ENCODE measurements around the gene KIRREL1.

The KIRREL1 gene

DNA sequence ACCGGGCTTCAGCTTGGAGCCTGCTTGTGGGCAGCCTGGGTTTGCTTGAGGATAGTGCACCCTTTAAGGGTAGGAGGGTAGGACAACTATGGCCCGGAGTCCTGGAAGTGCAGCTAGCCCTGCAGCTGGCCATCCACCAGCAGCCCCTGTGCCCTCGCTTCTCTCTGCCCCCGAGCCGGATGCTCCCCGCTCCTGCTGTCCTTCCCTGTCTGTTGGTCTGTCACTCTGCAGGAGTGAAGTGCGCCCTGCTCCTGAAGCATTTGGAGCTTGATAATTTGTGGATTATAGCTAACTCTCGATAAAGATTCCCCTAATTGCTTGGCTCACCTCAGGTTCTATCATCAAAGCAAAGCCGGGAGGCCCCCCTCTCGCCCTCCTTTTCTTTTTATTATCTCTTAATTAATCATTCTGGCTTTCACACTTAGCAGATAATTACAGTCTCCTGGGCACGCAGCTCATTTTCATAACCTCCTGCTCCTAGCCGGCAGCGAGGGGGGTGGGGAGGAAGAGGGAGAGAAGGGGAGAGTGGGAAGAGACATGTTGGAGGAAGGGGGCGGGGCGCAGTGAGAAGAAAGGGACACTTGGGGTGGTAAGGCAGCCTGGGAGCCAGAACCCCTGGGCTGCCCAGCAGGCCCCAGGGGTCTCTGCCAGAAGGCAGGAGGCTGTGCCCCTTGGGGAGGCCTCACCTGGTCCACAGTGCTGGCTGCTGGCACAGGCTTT lies 14.4 kb downstream of the KIRREL1 start:
- no peak for DNase-seq

DNA sequence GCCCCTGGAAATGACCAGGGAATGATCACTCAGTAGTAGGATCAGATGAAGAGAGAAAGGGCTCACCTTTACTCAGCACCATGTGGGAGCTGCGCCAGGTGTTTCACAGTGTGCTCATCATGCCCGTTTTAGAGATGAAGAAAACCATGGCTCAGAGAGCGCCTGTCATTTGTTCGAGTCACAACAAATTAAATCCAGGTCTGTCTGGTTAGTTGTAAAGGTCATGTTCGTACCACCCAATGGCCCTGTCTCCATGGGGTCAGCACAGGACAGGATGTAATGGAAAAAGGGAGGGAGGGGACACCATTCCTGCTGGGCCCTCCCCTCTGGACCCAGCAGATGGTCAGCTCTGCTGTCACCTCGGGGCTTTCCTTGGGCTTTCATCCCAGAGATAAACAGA lies 15.2 kb downstream of the KIRREL1 start:
- DNase-seq: no peak

DNA sequence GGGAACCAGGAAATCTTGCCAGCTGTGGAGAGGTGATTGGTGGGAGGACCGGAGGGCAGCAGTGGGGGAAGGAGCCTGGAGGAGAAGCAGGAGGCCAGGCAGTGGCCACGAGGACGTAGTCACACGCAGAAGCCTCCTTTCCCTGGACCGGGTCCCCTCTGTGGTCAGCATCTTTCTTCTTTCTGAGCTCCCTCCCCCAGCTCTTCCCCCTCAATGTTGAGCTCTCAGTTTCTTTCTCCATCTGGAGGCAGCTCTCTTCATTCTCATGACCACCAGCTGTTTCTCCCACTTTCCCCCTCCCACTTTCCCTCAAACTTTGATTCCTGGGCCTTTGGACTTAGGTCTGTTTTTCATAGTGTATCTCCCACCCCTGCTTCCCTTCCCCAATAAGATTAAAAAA lies 18.3 kb downstream of the KIRREL1 start:
- DNase-seq: no peak

DNA sequence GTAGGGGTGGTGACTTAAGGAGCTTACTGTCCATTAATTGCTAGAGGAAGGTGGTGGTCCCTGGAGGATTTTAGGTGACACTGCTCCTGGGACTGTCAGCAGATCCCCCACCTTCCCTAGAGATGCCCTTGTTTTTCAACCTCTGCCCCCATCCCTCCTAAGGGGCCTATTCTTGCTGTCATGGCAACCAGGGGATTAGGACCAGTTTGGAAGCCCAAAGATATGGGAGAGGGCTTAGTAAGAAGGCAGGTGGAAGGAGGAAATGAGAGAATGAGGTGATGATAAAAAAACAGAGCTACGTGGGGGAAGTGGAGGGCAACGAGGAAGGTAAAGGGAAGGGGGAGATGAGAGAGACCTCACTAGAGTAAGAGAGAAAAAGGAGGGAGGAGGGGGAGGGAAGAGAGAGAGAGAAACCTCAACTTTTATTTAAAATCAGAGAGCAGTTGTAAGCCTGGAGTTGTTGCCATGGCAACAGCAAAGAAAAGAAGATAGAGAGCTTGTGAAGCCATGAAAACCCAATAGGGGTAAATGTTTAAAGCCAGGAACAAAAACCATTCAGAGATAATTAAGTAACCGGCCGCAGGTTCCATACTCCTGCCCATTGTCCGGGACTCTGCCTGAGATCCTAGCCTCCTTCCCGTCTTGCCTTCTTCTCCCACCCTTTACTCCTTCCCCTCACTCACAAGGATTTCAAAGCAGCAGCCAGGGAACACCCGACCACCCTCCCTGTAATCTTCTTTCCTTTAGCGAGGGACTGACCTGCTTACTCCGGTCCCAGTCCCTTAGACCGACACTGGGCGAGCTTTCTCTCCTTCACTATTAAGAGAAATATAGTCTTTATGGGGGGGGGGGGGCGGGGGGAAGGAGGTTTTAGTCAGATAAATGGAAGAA lies 20.6 kb downstream of the KIRREL1 start:
- no peak for DNase-seq

DNA sequence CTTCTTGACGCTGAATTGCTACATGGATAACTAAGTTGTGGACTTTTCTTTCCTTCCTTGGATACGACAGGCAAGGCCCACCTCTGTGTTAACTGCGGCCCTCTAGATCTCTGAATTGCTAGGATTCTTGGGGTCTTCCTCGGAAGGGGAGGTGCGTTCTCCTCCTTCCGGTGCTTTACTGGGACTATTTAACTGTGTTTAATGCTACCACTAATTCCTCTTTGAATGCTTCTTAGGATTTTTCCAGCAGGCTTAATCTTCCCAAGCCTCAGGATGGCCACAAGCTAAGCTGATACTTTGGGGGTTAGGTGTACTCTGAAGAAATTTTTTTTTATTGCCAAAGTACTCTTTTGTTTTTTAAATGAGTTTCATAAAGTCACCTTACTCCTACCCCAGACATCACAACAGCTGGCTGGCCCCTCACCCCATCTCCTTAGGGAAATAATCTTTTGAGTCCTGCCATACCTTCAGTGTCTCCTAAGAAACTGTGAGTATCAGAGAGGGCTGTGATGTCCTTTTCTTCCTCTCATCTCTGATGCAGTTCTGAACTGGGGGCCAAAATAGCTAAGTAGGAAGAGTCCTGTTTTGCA lies 21.4 kb downstream of the KIRREL1 start:
- no peak for DNase-seq

DNA sequence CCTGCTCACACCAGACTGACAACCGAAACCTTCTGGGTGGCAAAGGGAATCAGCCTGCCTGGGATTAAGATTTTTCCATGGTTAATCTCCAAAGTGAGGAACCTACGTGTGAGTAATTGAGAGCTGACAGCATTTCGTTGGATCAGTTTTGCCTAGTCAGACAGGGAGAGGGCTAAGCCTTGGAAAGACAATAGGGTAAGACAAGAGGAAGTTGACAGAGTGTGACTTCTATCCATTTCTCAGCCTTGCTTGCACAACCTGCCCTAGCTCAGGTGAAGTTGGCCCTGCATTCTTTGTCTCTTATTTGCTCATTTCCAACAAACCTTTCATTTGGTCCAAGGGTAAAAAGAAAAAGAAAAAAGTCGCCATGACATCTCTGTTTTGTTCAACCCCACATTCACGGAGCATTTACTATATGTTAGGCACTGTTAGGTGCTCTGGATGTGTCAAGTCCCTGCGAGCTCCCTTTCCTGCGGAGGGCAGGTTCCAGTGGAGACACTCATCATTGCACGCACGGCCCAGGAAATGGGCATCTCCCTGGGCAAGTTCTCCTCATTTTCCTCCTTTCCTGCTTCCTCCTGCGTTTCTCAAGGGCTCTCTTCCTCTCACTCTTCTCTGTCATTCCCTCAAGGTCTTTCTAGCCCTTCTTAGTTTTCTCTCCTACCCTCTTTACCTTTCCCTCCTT lies 23.3 kb downstream of the KIRREL1 start:
- DNase-seq: no peak

DNA sequence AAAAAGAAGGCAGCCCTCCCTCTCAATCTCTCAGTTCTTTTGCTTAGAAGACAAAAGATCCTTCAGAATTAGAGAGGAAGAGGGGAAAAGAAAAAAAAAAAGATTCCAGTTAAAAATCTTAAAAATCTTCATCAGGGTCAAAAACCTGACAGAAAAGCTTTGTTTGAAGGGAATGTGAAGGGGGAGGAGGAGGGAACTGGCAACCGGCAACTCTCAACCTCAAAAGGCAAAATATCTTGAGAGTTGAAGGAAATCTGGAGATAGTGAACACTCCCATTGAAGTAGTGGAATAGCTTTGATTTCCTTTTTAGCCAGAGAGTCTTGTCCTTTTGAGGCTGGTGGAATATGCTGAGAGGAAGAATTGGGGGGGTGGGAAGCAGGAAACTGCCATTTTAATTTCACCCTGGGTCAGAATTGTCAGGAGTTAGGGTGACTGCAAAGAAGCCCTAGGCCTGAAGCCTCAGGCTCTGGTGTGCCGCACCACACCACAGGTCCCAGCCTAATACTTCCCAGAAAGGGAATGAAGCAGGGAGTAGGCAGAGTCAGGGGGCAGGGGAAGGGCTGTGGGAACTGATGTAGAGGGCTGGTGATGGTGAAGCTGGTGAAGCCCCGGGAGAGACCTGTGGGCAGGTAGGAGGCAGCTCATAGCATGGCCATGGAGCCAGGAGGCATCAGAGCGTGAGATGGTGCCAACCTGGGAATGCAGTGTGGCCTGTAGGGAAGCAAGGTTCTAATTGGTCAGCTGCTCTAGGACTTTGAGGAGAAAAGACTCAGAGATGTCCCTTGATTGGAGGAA lies 24.6 kb downstream of the KIRREL1 start:
- no peak for DNase-seq

DNA sequence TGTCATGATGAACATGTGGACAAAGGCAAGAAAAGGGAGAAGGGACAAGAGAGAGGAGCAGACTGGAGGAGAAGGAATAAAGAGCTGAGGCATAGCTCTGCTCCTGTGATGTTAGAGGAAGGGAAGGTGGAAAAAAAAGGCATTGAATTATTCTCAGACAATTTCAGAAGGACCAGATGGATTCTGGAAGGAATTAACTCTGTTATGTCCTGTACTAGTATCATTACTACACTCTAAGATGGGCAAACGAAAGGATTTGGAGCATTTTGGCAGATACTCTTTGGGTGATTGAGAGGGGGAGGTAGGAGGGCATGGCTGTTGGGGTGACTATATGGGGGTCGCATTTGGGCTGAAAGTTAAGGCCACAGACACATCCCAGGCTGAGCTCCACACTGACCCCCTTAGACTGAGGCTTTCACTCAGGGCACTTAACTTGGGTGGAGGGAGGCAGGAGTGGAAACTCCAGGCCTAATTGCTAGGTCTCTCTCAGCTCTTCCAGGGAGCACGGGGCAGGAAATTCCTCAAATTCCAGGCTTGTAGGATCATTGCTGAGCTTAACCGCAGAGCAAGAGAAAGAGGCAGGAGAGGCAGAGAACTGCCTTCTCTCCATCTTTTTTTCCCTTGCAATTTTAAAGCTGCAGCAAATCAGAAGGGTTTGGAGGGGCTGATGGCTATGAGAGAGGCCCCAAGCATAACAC lies 25.9 kb downstream of the KIRREL1 start:
- no peak for DNase-seq

DNA sequence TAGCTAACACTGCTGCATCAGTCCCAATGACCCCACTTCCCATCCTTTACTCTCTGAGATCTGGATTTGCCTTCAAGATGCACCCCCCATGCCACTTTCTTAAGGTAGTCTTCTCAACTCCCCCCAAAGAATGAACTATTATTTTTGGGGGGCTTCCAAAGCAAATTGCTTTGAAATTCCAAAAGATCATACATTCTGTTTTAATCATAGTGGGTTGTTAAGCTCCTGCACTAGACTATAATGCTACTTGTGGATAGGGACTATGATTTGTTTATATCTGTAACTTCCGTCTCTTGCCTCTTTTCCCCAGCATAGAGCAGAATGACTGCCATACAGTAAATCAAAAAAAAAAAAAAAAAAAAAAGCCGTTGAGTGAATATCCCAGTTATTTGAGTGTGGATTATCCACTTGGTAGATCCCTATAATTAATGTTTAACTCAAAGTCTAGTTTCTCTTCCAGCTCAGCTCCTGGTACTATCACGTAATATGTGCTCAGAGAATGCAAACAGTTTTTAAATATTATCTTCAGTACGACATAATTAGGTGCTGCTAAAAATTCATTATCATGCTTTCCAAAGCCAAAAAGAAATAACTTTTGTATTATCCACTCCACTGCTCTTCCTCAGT lies 26.9 kb downstream of the KIRREL1 start:
- no peak for DNase-seq

DNA sequence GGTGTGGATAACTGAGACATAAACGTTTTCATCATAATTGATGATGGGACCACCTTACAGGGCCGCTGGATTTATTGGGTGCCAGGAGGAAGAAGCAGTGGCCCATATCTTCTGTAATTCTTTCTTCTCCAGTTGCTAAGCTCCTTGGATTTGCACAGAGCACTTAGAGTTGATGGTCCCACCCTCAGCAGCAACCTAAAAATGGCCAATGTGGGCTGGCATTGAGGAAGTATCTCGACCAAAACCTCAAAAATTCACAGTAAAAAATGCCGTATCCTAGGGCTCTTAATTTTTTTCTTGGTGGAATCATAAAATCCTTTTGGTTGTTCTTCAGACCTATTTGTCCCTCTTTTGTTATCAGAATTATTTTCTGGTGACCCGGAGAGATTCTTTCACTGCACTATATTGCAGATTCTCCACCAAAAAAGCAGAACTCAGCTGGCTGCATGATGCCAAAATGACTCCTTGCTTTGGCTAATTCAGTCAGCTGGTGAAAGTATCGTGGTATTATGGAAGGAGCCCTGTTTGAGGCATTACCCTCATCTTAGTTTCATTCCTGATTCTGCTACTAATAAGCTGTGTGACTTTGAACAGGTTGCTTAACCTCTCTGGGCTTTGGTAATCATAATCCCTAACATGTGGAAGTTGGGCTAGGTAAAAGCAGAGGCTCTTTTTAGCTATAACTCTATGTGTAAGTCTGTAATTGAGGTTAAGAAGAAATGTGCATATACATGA lies 27.6 kb downstream of the KIRREL1 start:
- DNase-seq: no peak

DNA sequence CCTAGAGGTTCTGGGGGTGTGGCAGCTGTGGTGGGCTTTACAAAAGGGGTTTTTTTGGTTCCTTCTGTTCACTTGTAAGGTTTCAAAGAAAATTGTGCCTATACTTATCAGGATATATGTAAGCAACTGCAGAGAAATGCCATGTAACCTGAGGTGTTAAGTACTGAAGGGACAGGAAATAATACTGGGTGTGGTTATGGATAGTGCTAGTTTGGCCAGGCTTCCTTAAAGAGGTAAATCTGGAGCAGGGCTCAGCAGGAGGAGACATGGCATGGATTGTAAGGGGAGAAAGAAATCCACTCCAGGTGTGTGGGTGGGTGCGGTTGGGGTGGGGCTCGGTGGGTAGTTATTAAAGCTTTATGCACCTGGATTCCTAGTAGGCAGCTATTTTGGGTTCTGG lies 28.3 kb downstream of the KIRREL1 start:
- DNase-seq: no peak

DNA sequence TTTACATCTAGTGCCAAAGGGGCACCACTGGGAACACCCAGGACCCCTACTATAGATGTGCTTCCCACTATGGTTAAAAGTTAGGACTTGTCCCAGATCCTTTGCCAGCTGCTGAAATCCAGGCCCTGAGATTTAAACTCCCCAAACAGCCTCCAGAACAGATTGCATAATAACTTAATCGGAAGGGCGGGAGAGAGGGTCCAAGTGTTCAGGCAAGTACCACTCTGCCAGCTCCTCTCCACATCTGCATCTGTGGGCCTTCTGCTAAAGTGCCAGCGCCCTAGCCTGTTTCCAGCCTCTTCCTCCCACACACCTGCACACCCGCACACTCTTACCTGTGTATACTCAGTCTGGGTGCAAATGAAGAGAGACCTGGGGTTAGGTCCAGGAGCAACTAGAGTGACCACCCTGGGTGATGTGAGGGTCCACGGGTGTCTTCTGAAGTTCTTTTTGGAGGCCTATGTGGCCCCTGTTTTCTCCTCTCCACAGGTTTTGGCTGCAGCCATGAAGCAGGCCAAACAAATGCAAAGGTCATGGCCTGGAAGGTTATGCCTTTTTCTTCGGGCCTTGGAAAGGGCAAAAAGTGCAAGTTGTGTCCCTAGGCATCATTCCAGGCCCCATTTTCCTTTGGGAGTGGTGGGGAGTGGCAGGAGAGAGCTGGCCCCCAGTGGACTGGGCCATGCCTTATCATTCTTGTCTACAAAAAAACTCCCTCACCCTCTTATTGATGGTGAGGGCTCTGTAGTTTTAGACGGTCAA lies 29.3 kb downstream of the KIRREL1 start:
- DNase-seq: no peak

DNA sequence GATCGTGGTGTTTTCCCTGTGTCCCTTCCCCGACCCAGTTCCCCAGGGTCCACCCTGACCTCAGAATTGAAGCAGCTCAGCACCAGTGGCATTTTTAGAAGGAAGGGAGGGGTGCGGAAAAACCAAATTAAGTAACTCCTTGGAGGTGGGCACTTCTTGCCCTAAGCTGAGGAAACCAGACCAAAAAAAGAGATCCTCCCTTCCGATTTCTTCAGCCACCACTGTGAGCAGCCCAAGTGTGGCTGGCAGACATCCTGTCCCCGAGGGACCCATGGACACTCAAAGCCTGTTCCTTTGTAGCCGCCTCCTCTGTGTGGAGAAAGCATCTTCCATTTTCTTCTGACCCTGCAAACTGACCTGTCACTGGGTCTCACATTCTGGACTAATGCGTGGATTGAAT lies 31.3 kb downstream of the KIRREL1 start:
- no peak for DNase-seq

DNA sequence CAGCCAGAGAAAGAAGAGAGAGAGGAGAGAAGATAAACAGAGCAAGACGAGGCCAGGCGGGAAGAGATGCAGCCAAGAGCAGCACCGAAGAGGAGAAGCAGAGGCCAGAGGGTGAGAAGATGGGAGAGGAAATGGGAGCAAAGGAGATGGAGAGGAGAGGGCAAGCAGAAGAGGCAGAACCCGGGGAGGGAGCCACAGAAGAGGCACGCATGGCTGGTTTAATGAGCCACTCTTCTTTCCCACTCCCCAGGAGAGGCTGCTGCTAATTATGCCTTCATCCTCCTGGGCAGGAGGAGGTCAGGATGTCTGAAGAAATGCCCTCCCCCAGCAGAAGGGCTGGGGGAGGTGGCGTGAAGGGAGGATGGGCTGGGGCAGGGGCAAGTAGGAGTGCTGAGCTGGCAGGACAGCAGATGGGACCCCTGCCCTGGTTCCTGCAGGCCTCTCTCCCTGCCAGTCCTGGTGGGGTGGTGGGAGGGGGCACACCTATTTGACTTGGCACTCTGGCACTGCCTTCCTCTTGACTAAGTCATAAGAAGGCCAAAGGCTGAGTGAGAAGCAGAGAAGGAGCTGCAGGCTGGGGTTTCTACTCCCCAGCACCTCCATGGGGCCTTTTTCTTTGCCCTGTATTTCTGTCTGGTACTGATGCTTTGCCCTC lies 32.3 kb downstream of the KIRREL1 start:
- no peak for DNase-seq

DNA sequence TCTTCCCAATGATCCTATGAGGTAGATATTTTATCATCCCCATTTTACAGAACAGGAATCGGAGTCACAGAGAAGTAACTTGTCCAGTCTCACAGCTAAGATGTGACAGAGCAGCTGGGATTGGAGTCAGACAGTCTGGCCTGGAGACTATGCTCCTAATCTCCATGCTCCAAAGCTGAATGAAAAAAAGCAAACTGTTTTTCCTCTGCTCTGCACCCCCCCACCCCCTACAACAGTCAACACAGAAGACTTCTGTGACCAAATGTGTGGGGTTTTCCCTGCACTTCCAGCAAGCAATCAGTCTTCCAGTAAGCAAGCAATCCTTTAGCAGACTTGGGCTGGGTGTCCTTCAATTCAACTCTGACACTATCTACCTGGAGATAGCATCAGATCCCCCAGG lies 33.2 kb downstream of the KIRREL1 start:
- no peak for DNase-seq

DNA sequence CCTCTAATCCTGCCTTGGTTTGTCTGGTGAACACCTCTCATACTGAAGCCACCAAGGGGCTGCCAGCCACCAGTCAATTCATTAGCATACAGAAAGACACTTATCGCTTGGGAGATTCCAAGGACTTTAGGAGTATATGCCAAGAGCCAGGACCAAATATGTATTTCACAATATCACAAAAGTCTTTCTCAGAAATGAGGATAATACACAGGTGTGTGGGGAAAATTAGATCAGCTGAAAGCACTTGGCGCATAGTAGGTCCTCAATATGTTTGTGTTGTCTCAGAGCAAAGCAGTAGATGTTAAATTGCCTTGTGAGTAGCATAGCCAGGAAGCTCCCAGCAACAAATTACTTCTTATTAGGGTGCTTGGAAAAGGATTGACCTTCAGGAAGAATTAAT lies 34.1 kb downstream of the KIRREL1 start:
- DNase-seq: no peak

DNA sequence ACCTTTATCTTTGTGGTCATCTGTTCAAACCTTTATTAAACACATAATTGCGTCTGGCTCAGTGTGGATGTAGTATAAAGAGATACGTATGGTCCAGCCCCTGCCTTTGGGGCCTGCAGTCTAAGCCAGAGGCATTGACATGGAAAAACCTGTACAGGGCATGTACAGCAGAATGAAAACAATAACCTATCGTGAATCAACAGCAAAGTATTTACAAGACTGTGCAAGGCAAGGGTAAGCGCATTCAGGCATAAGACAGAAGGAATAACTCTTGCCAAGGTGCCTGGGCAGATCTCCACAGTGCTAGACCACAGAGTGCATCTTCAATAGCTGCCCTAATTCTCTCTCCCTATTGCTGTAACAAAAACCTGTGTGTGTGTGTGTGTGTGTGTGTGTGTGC lies 35.5 kb downstream of the KIRREL1 start:
- DNase-seq: no peak

DNA sequence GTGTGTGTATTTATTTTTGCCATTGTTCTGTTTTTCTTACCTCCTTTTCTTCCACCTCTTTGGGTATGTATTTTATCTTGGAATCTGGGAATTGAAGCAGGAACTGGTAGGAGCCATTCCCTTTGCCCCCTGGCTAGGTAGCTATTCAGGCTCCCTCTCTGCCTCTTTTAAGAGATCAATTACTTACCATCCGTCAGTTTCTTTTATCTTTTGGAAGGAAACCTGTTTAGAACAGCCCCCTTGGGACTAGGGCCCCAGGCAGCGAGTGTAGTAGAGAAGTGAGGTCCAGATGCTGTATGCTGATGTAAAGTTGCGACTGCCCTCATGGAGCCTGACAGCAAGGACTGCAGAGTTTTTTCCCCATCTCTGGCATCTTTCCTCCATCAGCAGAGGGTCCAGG lies 41.6 kb downstream of the KIRREL1 start:
- no peak for DNase-seq

DNA sequence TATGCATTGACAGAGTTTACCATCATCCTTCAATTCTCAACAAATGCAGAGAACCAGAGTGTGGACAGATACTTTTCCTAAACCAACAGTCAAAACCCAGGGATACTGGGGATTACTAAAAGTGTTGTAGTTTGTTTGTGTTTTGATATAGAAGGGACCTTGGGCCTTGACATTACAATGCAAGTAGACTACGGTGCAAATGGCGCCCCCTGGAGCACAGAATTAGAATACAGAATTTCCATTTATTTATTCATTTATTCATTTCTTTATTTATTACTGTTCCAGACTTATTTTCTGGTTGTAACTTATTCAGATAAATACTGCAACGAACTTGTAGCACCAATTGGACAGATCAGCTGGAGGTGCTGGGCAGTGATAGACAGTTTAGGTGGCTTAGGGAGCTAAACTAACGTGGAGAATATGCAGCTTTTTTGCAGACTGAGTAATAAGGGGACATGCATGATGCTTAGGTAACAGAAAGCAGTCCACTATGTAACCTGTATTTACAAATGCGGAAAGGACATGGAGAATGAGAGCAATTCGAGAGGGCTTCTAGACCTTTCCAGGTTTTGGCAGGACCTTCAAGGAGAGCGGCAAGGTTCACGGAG lies 42.6 kb downstream of the KIRREL1 start:
- DNase-seq: no peak

Data from NCI-H774 (cell line).